Measurements from ENCODE around the gene BIK.
A peak's percentile ranks its signal among the peaks of the same experiment; 100 is the strongest.
"Not testable (repeated sequence)": the region's sequence is repeated elsewhere in the genome, so short reads cannot be mapped to it uniquely, and the experiment has no call there.

BIK gene, protein sequence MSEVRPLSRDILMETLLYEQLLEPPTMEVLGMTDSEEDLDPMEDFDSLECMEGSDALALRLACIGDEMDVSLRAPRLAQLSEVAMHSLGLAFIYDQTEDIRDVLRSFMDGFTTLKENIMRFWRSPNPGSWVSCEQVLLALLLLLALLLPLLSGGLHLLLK

DNA sequence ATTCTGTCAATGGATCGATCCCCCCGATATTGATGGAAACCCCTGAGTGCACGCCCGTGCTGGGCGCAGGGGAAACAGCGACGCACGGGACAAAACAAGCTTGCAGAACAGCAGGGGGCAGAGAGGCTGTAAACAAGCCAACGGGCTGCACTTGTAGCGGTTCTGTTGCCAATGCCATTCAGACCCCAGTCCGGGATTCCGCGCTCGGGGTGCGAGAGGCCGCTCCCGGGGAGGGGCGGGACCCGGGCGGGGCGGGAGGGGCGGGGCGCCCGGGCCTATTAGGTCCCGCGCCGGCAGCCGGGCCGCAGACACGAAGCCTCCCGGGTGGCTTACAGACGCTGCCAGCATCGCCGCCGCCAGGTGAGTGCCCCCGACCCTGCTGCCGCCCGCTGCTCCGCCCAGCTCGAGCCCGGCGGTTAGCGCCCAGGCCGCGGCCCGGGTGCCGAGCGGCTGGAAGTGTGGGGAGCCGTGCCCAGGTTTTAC, at the start of gene BIK:
Gene BIK (plus strand): TSS at position 307 of the 483 bp plus-strand sequence. CDS start 13,273 bp downstream, outside the sequence.
- DNase-seq (ENCODE audit: low read depth): peak; percentile 26

DNA sequence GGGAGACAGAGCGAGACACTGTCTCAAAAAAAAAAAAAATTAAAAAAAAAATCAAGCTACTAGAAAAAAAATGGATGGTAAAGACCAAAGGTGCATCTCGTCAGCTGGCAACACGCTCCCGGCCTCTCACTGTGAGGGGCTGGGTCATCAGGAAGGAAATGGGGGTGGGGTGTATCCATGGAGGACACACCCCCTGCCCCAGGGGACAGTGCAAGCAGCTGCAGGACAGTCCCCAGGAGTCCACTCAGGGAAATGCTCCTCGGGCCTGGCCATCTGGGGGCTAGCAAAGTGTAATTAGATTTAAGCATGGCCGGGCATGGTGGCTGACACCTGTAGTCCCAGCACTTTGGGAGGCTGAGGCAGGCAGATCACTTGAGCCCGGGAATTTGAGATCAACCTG, 44.4 kb upstream of the BIK start:
- no peak for DNase-seq (ENCODE audit: low read depth)

DNA sequence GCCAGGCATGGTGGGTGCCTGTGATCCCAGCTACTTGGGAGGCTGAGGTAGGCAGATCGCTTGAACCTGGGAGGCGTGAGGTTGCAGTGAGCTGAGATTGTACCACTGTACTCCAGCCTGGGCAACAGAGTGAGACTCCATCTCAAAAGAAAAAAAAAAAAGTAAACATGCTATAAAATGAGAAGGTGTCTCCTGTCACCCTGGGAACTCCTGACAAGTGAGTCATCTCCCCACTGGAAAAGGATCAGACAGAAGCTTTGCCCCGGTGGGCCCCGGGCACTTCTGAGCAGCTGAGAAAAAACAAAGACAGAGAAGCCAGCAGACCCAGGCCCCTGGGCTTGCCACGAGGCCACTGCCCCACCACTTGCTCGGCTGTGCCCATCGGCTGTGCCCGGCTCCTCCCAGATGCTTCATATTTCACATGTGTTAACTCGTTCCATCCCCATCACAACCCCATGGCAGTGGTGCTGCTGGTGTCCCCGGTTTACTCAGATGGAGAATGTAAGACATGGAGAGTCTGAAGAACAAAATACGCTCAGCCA, 43.6 kb upstream of the BIK start:
- no peak for DNase-seq (ENCODE audit: low read depth)

DNA sequence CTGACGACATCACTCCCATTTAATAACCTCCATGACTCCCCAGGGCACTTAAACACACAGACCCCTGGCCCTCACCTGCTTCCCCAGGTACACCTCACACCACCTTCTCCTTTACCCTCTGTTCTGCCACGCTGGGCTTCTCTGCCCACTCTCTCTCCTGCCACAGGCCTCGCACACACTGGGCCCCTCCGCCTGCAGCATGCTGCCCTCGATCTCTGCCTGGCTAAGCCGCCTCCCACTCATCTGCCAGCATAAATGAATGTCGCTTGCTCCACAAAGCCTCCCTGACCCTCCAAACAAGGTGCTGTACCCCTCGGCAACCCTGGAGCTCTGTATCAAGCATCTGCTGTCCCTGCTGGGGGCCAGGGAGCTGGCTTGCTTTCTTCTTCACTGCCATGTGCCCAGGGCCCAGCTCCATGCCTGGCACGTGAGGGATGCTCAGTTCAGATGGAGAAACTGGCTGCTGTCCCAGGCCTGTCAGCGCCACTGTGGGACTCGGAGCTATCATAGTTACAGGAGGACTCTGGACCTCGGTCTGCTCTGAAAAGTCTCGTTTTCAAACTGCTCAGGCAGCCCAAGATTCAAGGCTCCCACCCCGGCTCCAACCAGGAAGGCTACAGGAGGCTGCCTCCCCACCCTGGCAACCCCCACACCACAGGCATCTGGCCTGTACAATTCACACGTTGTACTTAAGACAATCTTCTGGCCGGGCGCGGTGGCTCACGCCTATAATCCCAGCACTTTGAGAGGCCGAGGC, 33.3 kb upstream of the BIK start:
- no peak for DNase-seq (ENCODE audit: low read depth)

DNA sequence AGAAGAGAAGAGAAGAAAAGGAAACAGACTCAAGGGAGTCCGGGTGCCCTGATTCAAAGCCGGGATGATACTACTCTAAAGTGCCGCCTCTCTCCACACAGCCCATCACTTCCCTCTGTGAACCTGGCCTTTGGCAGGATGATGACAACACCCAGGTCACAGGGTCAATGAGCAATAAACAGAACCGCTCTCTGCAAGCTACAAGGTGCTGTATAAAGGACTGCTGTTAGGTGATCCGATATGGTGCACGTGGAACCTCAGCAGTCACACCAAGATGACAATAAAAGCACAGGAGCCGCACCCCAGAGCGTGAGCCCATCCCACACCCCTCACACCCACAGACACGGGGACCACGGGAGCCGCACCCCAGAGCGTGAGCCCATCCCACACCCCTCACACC, 32.0 kb upstream of the BIK start:
- no peak for DNase-seq (ENCODE audit: low read depth)

DNA sequence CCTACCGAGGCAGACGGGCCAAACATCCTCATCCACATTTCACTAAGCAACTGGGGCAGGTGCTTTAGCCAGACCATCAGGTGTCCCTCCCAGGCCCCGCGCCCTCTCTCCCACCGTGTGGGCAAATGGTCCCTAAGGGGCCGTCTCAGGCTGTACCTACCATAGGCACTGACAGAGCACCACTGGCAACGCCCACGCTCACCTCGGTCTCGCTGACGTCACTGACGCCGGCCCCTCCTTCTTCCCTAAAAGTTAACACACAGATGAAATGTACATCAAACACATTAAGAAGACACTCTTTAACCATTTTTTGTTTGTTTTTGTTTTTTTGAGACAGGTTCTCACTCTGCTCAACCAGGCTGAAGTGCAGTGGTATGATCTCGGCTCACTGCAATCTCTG, 30.8 kb upstream of the BIK start:
- no peak for DNase-seq (ENCODE audit: low read depth)

DNA sequence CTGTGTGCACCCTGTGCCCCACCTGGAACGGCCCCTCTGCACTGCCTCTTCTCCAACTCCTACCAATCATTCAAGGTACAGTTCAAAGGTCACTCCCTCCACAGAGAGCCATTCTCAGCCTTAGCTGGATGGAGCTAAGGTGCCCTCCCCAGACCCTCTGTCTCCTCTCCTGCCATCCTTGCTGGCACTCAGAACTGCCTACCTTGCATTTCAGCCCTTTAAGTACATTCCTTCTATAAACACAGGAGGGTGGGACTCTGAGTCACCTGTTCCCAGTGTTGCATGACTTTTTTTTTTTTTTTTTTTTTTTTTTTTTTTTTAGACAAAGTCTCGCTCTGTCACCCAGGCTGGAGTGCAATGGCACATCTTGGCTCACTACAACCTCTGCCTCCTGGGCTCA, 29.9 kb upstream of the BIK start:
- no peak for DNase-seq (ENCODE audit: low read depth)

DNA sequence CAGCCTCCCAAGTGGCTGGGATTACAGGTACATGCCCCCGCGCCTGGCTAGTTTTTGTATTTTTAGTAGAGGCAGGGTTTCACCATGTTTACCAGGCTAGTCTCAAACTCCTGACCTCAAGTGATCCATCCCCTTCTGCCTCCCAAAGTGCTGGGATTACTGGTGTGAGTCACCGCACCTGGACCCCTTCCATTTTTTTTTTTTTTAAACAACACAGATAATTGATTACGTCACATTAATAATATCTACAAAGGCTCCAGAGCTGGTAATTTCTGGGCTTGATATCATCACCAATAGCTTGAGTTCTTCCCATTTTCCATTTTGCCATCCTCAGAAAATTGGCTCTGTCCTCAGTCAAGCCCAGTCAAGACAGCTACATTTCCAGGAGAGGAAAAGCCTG, 28.6 kb upstream of the BIK start:
- no peak for DNase-seq (ENCODE audit: low read depth)

DNA sequence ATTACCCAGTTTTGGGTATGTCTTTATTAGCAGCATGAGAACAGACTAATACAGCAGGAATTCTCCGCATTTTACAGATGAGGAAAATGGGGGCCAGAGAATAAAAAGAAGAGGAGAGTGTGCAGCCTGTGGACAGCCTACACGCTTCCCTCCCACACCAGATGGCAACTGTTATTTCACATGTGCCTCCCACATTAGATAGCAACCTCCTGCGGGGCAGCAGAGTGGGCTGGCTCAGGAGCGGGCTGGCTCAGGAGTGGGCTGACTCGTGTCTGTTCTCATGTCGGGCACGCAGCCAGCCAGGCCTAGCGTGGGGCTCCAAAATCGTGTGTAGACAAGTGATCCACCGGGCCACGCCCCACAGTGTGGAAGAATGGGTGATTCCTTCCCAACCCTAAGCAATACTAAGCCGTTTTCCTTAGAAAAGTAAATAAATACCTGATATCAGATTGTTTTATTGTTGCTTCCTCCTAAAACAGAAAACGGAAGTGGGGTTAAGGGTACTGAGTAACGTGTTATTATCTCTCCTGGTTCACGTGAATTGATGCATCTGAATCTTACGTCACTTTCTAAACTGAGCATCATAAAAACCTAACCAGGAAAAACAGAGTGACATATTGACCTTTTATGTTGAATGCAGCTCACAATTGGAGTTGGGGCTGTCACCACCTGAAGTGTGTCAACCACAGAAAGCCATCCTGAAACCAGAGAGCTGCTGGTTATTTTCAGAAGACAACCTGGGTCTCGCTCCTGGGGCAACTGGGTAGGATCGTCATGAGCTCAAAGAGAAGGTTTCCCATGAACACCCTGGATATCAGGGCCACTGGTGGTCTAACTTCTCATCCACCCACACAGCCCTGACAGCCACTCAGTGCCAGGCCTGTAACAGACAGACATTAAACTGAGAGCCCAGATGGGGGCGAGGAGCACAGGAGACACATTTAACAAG, 24.6 kb upstream of the BIK start:
- no peak for DNase-seq (ENCODE audit: low read depth)

DNA sequence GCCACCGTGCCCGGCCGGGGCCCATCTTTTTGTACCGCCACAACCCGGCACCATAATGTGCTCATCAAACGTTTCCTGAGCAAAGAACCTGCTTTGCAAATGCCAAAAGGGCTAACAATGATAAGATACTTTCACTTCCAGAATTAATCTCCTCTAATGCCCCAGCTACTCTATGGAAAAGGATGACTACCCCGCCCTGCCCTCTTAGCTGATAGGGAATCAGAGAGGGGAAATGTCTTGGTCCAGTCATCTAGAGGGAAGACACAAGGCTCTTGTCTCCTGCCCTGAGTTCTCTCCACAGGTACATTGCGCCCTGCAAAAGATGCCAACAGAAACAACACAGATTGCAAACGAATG, 21.9 kb upstream of the BIK start:
- DNase-seq (ENCODE audit: low read depth): no peak

DNA sequence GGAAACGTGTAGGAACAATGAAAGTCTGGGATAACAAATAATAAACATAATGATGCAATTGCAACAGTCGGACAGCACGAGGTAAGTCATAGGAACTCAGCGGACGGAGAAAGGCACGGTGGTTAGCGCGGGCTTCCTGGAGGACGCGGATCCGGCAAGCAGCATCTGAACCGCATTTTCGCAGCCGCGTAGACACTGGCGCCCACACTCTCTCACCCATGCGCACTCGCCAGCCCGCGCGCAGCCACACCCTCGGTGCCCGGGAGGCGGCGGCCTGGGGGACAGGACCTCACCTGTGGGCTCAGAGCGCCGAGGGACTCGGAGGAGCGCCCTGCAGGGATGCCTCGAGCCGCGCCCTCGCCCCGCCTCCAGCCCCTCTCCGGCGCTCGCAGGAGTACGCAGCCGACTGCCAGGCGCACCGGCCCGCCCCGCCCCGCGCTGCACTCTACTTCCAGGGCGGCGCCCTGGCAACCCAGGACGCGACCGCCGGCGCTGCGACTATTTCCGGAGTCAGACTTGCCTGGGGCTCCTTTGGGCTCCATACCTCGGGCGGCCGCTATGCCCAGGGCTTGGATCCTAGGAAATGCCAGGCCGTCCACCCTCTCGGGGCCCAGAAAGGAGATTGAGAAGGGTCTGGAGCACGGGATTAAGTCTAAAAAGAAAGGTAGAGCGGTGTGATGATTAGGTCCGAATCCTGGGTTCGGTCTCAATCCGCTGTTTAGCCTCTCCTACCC, 21.4 kb upstream of the BIK start, which contains the start of gene TTLL1:
Gene TTLL1 (minus strand): TSS at position 408 of the 734 bp plus-strand sequence. CDS start 13,805 bp downstream, outside the sequence.
- peak; percentile 83 for DNase-seq (ENCODE audit: low read depth)

DNA sequence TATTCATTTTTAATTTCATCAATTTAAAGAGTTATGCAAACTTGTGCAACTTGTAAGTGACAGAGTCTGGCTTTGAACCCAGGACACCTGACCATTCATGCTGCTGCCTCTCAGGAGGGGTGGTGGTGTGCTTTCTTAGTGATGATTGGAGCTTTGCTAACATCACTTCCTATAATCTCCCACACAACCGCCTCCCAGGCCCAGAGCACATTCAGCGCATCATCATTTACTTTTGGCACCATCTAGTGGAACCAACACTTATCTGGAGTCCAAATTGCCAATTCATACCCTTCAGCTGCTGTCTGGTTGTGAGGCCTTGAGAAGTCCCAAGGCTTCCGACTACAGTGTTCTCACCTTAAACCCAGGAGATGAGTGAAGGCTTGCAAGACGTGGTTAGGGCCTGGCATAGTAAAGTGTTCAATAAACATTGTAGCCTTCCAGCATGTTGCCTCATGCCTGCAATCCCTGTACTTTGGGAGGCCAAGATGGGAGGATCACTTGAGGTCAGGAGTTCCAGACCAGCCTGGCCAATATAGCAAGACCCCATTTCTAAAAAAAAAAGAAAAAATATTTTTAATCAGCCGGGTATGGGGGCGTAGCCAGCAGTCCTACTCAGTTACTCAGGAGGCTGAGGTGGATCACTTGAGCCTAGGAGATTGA, 20.3 kb upstream of the BIK start:
- peak; percentile 10 for DNase-seq (ENCODE audit: low read depth)

DNA sequence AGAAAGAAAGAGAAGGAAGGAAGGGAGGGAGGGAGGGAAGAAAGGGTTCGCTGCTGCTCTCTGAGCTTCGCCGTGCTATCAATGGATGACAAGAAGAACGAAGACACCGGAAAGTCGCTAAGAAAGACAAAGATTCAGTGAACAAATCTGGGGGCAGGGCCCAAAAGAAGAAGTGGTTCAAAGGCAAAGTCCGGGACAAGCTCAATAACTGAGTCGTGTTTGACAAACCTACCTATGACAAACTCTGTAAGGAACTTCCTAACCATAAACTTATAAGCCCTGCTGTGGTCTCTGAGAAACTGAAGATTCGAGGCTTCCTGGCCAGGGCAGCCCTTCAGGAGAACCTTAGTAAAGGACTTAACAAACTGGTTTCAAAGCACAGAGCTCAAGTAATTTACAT, 18.5 kb upstream of the BIK start:
- DNase-seq (ENCODE audit: low read depth): no peak

DNA sequence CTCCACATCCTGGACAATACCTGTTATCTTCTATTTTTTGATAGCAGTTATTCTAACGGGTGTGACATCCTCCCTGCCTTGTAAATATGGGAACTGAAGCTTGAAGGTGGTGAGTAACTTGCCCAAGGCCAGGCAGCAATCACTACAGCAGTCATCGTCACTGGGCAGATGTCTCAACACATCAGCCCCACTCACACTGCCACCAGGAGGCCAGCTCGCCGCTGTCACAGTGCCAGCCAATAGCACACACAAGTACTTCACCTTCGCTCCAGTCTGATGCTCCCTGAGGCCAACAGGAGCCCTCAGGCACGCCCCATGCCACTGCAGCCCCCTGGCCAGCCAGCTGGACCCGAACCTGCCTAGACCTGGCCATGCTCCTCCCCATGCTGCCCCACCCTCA, 16.5 kb upstream of the BIK start:
- no peak for DNase-seq (ENCODE audit: low read depth)

DNA sequence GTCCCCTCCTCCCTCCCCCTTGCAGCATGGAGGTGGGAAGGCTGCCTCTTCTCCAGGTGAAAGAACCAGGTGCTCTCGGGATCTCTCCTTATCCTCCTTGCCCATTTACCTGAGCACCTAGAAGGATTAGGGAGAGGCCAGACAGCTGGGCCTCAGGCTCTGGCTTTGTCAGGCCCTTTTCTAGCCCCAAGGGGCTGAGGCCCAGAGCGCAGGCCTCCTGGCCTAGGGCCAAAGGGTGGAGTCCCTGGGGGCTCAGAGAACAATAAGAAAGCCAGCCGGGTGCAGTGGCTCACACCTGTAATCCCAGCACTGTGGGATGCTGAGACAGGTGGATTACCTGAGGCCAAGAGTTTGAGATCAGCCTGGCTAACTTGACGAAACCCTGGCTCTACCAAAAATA, 16.0 kb upstream of the BIK start:
- no peak for DNase-seq (ENCODE audit: low read depth)

DNA sequence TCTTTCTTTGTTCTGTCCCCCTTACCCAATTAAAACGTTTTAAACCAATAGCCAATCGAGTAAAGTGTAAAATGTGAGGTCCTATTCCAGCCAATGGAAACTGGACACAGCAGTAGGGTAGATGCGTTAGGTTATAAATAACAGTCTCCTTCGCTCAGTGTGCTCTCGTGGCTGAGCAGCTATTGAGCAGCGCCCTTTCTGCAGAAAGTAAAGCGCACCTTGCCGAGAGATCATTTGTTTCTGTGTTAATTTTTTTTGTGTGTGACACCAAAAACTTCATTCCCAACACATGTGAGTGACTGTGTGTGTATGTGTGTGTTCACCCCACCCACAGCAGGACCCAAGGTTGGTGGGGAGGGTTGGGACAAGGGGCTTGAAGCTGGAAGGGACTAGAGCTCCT, 14.1 kb upstream of the BIK start:
- DNase-seq (ENCODE audit: low read depth): no peak

DNA sequence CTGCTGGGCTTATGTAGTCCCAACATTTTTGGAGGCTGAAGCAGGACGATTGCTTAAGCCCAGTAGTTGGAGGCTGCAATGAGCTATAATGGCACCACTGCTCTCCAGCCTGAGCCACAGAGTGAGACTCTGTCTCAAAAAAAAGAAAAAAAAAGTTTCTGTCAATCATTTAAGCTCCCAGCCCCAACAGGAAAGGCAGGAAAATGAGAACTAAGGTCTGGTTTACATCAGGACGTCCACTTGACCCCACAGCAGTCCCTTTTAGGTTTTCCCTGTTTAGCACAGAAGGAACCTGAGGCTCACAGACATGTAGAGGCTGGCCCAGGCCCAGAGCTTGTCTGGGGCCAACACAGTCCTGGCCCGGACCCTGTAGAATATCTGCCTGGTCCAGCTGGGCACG, 12.2 kb upstream of the BIK start:
- DNase-seq (ENCODE audit: low read depth): no peak

DNA sequence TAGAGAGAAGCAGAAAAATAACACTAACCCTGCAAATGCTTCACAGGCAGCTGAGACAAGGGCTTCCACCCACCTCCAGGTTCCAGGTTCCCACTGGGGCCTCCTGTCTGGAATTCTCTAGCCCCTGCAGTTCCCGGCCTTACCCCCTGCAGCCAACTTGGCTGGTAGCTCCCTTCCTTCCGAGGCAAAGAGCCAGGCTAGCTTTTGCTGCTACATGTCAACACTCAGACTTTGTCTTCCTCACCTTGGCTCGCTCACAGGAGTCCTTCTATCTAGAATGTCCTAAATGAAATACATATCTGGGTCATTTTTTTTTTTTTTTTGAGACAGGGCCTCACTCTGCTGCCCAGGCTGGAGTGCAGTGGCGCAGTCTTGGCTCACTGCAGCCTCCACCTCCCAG, 11.5 kb upstream of the BIK start:
- DNase-seq (ENCODE audit: low read depth): no peak

DNA sequence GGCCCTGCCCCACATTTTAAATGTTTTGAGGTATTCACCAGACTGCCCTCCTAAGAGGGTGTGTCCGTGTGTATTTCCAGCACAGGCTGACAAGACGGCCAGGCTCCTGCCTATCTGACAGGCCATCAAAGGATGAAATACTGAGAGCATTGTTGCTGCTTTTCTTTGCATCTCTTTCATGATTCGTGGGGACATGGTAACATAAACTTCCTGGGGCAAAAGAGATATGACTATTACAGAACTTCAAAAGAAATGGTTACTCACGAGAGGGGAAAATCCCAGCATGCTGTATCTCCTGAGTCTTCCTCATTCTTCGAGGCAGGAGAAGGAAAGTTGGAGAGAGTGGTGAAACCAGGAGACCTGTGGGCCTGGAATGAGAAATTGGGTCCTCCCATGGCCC, 10.3 kb upstream of the BIK start:
- no peak for DNase-seq (ENCODE audit: low read depth)

DNA sequence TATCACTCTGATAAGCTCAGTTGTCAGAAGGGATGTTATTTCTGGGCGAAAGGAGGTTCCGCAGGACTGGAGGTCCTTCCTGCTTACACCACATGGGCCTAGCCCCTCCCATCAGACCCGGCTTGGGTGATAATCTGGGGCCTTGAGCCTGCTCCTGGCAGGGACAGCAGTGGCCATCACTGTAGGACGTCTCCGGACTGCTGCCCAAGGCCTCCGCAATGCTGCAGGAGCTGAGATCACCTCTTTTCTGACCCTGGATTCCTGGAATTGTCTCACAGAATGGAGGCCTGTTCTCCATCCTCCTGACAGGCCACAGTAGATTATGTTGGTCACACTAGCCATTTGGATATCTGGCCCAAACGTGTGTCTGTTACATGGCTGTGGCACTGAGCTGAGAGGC, 9.2 kb upstream of the BIK start:
- no peak for DNase-seq (ENCODE audit: low read depth)

DNA sequence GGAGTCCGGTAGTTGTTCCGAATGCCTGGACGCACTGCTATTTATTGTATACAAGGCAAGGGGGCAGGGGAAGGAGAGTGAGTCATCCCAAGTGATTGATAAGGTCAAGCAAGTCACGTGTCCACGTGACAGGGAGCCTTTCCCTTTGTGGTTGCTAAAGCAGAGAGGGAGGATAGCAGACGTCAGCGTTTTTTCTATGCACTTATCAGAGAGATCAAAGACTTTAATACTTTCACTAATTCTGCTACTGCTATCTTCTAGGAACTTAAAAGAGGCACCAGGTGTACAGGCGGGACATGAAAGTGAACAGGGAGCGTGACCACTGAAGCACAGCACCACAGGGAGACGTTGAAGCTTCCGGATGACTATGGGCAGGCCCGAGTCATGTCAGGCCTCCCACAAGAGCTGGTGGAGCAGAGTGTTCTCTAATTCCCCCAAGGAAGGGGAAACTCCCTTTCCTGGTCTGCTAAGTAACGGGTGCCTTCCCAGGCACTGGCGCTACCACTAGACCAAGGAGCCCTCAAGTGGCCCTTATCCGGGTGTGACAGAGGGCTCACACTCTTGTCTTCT, 6.4 kb upstream of the BIK start:
- DNase-seq (ENCODE audit: low read depth): not testable (repeated sequence)
